ENCODE data around the gene PGS1.

DNA sequence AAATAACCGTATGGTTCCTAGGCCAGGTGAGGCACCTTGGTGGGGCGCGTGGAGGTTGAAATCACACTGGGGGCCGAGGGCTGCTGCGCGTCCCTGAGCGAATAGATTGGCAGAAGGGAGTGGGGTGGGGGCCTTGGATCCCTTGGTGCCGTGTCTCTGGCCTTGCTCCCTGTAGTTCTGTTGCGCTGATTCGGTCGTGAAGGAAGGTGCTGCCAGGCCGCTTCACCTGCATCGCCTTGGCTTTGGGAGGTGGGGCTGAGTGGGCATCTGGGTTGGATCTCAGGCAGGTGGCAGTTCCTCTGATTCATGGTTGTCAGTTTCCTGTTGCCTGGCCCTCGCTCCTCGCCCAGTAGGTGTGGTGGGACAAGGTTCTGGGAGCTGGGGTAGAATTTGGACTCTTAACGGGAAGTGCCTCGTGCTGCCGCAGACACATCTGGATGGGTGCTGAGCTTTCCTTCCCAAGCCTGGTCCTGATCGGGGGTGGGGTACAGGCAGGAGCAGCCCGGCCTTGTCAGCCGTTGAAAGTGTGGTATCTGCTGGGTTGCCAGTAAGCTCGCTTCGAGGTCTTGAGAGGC lies 30.1 kb downstream of the PGS1 start:
- TF ChIP-seq EZH2 (IDR thresholded peaks at IDR 0.05; ENCODE audit: borderline replicate concordance) (no peak), EZH2phosphoT487 (IDR thresholded peaks at IDR 0.05; ENCODE audit: low read depth, severe bottlenecking, unreplicated experiment) (no peak)
- TF ChIP-seq, protein P1, sequence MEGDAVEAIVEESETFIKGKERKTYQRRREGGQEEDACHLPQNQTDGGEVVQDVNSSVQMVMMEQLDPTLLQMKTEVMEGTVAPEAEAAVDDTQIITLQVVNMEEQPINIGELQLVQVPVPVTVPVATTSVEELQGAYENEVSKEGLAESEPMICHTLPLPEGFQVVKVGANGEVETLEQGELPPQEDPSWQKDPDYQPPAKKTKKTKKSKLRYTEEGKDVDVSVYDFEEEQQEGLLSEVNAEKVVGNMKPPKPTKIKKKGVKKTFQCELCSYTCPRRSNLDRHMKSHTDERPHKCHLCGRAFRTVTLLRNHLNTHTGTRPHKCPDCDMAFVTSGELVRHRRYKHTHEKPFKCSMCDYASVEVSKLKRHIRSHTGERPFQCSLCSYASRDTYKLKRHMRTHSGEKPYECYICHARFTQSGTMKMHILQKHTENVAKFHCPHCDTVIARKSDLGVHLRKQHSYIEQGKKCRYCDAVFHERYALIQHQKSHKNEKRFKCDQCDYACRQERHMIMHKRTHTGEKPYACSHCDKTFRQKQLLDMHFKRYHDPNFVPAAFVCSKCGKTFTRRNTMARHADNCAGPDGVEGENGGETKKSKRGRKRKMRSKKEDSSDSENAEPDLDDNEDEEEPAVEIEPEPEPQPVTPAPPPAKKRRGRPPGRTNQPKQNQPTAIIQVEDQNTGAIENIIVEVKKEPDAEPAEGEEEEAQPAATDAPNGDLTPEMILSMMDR (IDR thresholded peaks at IDR 0.05; ENCODE audit: poor library complexity) = no peak
